Mesodermal cell (in vitro differentiated cells): ENCODE results near the gene ARHGEF28.

Experiments
- H3K27ac ChIP-seq: 2 replicates; pipeline ENCODE4 v1.7.0; 2013; ENCODE audit warnings: mild to moderate bottlenecking, low read depth, low read length, moderate library complexity; ENCODE audit not compliant: severe bottlenecking
- H3K36me3 ChIP-seq: 2 replicates; pipeline ENCODE4 v1.7.1; 2013; ENCODE audit warnings: mild to moderate bottlenecking, low read length, moderate library complexity; ENCODE audit not compliant: control insufficient read depth, insufficient read depth
- H3K4me1 ChIP-seq: one replicate; pipeline ENCODE4 v1.7.1; 2013; ENCODE audit warnings: mild to moderate bottlenecking, low read length; ENCODE audit not compliant: insufficient read depth, control insufficient read depth, poor library complexity, severe bottlenecking
- H3K4me3 ChIP-seq: 2 replicates; pipeline ENCODE4 v1.7.0; 2013; ENCODE audit warnings: low read length, control low read depth, mild to moderate bottlenecking; ENCODE audit not compliant: insufficient read depth, poor library complexity, severe bottlenecking; ENCODE audit errors: extremely low read depth
- H3K9me3 ChIP-seq: 2 replicates; pipeline ENCODE4 v1.7.1; 2013; ENCODE audit warnings: mild to moderate bottlenecking, low read length, moderate library complexity; ENCODE audit not compliant: control insufficient read depth
- WGBS, 2 experiments: methylation state at CpG; one replicate each; pipeline ENCODE4 v1.1.5; 2013; ENCODE audit warnings: missing lambda C conversion rate in 2 of 2; ENCODE audit not compliant: insufficient coverage in 2 of 2; 5-methylcytosine and 5-hydroxymethylcytosine counted together

ARHGEF28 gene

DNA sequence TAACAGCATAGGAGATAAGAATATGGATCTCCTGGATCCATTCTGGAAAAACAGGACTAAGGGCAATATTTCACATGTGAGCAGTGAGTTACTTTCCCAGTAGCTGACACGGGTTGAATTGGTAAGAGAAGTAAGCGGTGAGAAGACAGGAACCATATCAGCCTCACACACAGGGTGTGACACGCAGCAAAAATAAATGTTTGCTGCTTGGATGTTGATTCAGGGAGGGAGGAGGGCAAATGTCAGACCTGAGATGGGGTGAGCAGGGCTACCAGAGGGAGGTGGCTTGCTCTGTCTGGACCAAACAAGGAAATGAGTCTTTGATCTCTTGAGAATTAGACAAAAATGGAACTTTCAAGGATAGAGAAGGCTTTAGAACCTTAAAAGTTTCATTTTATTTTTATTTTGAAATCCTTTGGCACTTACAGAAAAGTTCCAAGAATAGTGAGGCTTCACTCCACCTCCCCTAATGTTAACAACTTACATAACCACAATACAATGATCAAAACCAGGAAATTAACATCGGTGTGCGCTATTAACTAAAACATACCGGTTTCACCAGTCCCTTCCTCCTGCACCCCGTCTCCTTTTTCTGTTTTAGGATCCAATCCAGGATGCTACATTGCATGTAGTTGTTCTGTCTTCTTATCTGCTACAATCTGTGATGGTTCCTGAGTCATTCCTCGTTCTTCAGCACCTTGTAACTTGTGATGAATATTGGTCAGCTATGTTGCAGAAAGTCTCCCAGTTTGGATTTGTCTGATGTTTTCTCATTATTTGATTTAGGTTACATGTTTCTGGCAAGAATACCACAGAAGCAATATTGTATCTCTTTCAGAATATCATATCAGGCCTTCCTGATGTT, 20.5 kb upstream of the ARHGEF28 start:
- Histone ChIP-seq H3K9me3 (peaks cover 4% of the 10 kb centered on the region), H3K4me3 (no peak overlapping the region), H3K4me1 (no peaks in the 10 kb centered on the region), H3K36me3 (no peaks in the 10 kb centered on the region), H3K27ac (no peak overlapping the region)
- 91 to 94% methylated on average over 5 of the region's 8 CpGs for WGBS, 2 experiments

- Histone ChIP-seq H3K36me3 (no peaks in the 10 kb centered on the region), H3K27ac (no peak overlapping the region)
- 0% methylated on average over 1 of the region's 3 CpGs; no CpG with 5 or more reads in 1 of the 2 experiments for WGBS, 2 experiments
Observed at GRCh38 chr5:73606206-73606753, 19.7 kb upstream of the ARHGEF28 start.

GRCh38 chr5:73607228-73607627, 18.8 kb upstream of the ARHGEF28 start:
- H3K36me3 ChIP-seq = no peaks in the 10 kb centered on the region
- no peak overlapping the region for H3K27ac ChIP-seq
- no peak overlapping the region for H3K4me3 ChIP-seq
- H3K9me3 ChIP-seq = no peaks in the 10 kb centered on the region
- no peaks in the 10 kb centered on the region for H3K4me1 ChIP-seq

More at GRCh38 chr5:73606206-73606753, 19.7 kb upstream of the ARHGEF28 start:
- Histone ChIP-seq H3K9me3 (peaks cover 4% of the 10 kb centered on the region), H3K4me1 (no peaks in the 10 kb centered on the region), H3K4me3 (no peak overlapping the region)

DNA sequence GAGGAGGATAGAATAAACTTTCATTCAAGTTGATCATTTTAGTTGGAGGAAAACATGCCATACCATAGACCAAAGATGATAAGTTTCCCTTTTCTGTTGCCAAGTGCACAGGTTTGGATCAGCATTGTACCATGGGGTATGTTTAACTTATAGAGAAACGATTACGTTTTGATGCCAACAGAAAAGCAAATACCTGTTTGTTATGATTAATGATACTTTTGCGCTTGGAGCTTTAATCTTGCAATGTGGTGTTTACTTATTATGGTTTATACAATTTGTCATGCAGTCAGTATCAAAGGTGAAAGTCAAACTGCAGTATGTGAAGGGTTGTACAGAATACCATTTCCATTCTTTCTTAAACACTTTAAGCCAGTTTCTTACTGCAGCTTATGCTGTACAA, 13.2 kb upstream of the ARHGEF28 start:
- Histone ChIP-seq H3K27ac (no peak overlapping the region), H3K4me3 (no peak overlapping the region), H3K9me3 (no peaks in the 10 kb centered on the region), H3K36me3 (no peaks in the 10 kb centered on the region), H3K4me1 (no peaks in the 10 kb centered on the region)
- WGBS, 2 experiments = 85 to 92% methylated on average over 2 to 3 of the region's 3 CpGs

DNA sequence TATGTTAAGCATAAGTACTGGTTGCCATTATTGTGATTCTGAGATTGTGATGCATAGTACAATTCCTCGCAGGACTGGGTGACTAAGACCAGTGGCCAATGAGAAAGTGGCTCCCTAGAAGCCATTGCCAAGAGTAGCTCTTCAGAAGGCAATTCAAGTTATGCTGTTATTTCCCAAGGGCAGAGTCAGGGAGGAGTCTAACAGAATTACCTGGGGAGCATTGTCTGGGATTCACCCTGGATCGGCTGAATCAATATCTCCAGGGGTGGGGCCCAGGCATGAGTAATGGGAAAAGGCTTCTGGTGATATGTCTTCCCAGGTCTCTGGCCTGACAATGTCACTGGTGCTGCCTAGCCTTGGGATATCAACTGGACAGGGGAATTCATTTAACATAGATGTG, 10.9 kb upstream of the ARHGEF28 start:
- 90 to 94% methylated on average over 2 of the region's 2 CpGs for WGBS, 2 experiments
- no peak overlapping the region for H3K27ac ChIP-seq
- H3K4me1 ChIP-seq = no peaks in the 10 kb centered on the region
- H3K9me3 ChIP-seq = no peaks in the 10 kb centered on the region
- H3K4me3 ChIP-seq = no peak overlapping the region
- H3K36me3 ChIP-seq = no peaks in the 10 kb centered on the region

- no peak overlapping the region for H3K27ac ChIP-seq
- H3K4me1 ChIP-seq = no peaks in the 10 kb centered on the region
- H3K9me3 ChIP-seq = no peaks in the 10 kb centered on the region
- no peak overlapping the region for H3K4me3 ChIP-seq
- H3K36me3 ChIP-seq = no peaks in the 10 kb centered on the region
- WGBS, 2 experiments = 83 to 93% methylated on average over 1 to 2 of the region's 4 CpGs
Observed at GRCh38 chr5:73615947-73616346, 10.0 kb upstream of the ARHGEF28 start.

- H3K27ac ChIP-seq = no peak overlapping the region
- H3K36me3 ChIP-seq = no peaks in the 10 kb centered on the region
- no peak overlapping the region for H3K4me3 ChIP-seq
- WGBS, 2 experiments = 77 to 81% methylated on average over 8 of the region's 9 CpGs
- no peaks in the 10 kb centered on the region for H3K9me3 ChIP-seq
- no peaks in the 10 kb centered on the region for H3K4me1 ChIP-seq
Observed at GRCh38 chr5:73617510-73618279, 8.3 kb upstream of the ARHGEF28 start.

GRCh38 chr5:73619606-73620333, 6.2 kb upstream of the ARHGEF28 start:
- Histone ChIP-seq H3K4me1 (no peaks in the 10 kb centered on the region), H3K36me3 (no peaks in the 10 kb centered on the region), H3K27ac (no peak overlapping the region), H3K4me3 (no peak overlapping the region), H3K9me3 (no peaks in the 10 kb centered on the region)
- 81 to 100% methylated on average over 1 to 3 of the region's 4 CpGs for WGBS, 2 experiments

DNA sequence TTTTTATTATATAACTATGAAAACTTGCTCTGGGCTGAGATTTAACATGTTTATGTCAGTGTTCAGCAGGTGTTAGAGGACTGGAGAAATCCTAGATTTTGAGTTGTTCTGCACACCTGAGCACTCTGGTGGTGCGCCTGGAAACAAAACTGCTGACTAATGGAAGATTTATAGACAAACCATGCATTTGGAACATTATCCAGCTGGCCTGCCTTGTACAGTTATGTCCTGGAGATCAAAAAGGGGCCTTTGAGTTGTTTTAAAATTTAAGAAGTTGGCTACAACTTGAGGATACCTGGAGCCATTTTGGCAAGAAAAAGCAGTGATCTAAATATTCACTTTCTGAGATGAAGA, 5.7 kb upstream of the ARHGEF28 start:
- Histone ChIP-seq H3K36me3 (no peaks in the 10 kb centered on the region), H3K4me1 (no peaks in the 10 kb centered on the region), H3K4me3 (no peak overlapping the region), H3K9me3 (no peaks in the 10 kb centered on the region), H3K27ac (no peak overlapping the region)
- no CpG with 5 or more reads among the region's 1 CpG for WGBS, 2 experiments

DNA sequence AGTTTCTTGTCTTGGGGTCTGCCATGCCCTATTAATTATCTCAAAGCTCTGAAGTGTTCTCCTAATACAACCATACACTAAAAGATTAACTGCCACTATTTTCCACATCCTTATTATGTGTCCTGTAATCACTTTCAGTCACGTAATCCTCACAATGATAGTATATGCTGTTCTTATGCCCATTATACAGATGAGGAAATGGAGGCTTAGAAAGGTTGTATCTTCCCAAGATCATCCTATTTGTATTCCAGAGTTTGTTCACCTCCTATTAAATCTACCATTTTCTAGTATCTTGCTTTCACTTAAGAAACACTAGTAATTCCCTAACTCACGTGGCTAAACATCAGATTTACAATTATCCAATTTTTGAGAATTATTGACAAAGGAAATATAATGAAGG, 2.9 kb upstream of the ARHGEF28 start:
- 100% methylated on average over 1 of the region's 2 CpGs; no CpG with 5 or more reads in 1 of the 2 experiments for WGBS, 2 experiments
- no peak overlapping the region for H3K27ac ChIP-seq
- H3K4me1 ChIP-seq = no peaks in the 10 kb centered on the region
- no peak overlapping the region for H3K4me3 ChIP-seq
- H3K9me3 ChIP-seq = no peaks in the 10 kb centered on the region
- H3K36me3 ChIP-seq = no peaks in the 10 kb centered on the region
